GM18505 (cell line): ENCODE results near the gene CAMP.
"Not testable (repeated sequence)": the region's sequence is repeated elsewhere in the genome, so short reads cannot be mapped to it uniquely, and the experiment has no call there.

Source experiments
- ATAC-seq: cut with Tn5 transposase; IDR thresholded peaks from one replicate; pipeline ENCODE4 v1.9.1; 2021; ENCODE audit not compliant: unreplicated experiment
- POLR2A ChIP-seq: IDR thresholded peaks from 4 replicates; pipeline ENCODE4 v1.6.1; 2011; ENCODE audit warnings: borderline replicate concordance; ENCODE audit not compliant: insufficient read depth, insufficient read length; ENCODE audit errors: extremely low read depth

CAMP gene

GRCh38 chr3:48194446-48195071, 28.7 kb upstream of the CAMP start:
- ATAC-seq: no peak
- no peak for TF ChIP-seq POLR2A

DNA sequence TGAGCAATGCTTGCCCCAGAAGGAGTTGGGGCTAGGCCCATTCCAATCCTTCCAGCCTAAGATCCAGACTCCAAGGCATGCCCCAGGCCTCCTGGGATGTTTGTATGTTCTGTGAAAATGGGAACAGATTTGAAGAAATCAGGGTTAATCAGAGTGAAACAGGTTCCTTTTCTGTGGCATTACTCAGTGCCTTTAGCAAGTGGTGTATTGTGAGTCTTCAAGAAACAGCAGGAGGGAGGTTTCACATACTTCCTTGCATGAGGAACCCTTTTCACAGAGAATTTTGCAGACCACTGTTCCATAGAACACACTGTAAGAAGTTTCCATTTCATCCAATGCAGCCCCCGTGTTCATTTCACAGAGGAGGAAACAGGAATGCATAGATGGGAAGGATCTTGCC, 26.7 kb upstream of the CAMP start:
- TF ChIP-seq POLR2A: no peak
- ATAC-seq: no peak

DNA sequence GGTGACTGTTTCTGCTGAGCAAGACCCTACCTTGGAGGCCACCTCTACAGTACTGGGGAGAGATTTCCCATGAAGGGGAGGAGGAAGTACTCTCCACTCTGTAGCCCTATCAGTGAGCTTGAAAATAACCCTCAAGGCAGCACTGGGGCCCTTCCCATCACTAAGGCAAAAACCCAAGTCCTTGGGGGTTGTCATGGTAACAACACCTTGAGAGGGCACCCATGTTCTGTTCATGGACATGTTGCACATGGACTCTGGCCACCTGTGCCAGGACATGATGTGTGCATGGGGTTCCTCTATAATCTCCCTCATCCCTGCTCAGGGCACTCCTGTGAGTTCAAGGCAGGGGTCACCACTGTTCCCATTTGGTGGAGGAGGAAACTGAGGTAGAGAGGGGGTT, 24.2 kb upstream of the CAMP start:
- TF ChIP-seq POLR2A: no peak
- ATAC-seq: no peak

DNA sequence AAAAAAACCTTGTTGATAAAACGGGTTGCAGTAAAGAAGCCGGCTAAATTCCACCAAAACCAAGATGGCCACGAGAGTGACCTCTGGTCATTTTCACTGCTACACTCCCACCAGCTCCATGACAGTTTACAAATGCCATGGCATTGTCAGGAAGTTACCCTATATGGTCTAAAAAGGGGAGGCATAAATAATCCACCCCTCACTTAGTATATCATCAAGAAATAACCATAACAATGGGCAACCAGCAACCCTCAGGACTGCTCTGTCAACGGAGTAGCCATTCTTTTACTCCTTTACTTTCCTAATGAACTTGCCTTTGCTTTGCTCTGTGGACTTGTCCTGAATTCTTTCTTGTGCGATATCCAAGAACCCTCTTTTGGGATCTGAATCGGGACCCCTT, 20.7 kb upstream of the CAMP start:
- no peak for ATAC-seq
- no peak for TF ChIP-seq POLR2A

- no peak for ATAC-seq
These were observed 15.2 kb upstream of the CAMP start for GRCh38 chr3:48208076-48208475.

GRCh38 chr3:48209445-48209844, 13.8 kb upstream of the CAMP start:
- TF ChIP-seq POLR2A: no peak
- no peak for ATAC-seq

More at GRCh38 chr3:48208076-48208475, 15.2 kb upstream of the CAMP start:
- no peak for TF ChIP-seq POLR2A

GRCh38 chr3:48210534-48210933, 12.8 kb upstream of the CAMP start:
- not testable (repeated sequence) for ATAC-seq

GRCh38 chr3:48211776-48212175, 11.5 kb upstream of the CAMP start:
- ATAC-seq: not testable (repeated sequence)

DNA sequence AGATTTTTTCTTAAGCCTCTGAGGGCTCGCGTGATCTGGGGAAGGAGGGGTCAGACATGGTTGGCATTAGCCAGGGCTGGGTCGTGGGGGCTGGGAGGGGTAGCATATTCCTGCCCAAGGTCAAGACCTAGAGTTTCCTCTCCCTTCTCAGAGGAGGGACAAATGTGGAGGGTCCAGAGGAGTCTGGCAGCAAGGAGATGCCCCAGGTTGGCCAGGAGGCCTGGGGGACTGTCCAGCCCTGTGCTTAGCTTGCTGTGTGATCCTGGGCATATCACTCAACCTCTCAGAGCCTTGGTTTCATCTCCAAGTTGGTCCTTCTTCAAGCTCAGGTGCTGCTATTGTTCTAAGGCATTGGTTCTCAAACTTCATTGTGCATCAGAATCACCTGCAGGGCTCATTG, 9.1 kb upstream of the CAMP start:
- no peak for ATAC-seq
- TF ChIP-seq POLR2A: no peak

DNA sequence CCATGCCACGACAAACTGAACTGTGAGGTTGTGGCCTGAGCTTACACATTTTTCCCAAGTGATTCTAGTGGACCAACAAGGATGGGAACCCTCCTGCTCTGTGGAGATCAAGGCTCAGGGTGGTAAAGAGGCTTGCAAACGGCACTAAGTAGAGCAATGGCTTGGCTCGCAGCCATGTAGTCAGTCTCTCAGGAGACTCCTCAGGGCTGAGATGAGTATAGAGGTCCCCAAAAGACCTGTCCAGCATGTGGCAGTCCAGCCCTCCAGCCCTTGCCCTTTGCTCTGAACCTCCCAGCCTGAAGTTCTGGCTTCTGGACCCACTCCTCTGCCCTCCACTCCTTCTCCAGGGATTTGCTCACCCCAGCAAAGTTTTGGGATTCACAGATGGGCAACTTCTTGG, 8.3 kb upstream of the CAMP start:
- ATAC-seq: no peak
- TF ChIP-seq POLR2A: no peak

GRCh38 chr3:48215466-48215865, 7.8 kb upstream of the CAMP start:
- no peak for TF ChIP-seq POLR2A
- no peak for ATAC-seq

DNA sequence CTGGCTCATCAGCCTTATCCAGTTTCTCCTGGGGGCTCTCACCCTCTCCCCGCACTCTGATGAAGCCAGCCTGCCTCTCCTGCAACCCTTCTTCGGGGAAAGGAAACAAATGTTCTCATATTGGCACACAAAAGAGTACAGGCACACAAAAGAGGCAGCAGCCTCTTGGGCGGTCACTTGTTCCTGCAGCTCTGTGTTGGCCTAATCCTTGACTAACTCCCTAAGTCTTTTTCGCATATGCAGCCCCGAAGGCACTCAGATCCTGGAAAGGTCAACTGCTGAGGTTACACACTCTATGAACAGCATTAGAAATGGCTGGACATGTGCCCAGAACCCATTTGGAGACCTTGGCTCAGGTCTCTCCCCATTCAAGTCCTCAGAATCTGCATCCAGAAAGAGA, 7.4 kb upstream of the CAMP start:
- no peak for ATAC-seq
- no peak for TF ChIP-seq POLR2A

DNA sequence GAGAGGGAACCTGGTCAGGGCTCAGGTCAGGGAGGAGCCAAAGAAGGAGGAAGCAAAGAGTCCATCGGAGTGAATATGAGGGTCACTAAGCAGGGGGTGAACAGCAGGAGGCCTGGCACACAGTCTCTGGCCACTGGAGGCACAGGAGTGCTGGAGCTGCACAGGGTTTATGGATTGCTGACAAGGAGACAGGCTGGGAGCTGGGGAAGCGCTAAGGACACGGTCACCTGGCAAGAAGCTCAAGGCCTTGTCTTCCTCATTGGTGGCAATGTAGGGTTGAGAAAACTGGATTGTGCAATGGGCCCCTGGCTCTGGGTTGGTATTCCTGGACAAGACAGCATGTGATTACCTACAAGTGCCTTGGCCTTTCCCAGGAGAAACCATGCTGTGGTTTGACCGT, 5.8 kb upstream of the CAMP start:
- no peak for ATAC-seq
- TF ChIP-seq POLR2A: no peak

DNA sequence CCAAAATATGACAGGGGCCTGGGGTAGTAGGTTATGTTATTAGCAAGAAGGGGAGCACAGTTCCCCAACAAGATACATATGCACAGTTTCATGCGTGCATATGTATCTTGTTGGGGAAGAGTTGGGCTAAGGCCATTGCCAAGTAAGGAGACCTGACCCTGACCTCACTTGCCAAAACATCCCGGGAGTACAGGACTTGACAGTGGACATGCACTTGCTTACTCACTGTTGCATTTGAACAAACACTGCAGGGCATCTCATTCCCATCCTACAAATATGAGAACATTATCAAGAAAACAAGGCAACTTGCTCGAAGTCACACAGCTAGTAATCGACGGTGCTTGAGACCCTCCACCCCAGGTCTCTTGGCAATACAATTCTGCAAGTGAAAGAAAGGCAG, 4.8 kb upstream of the CAMP start:
- ATAC-seq: no peak
- no peak for TF ChIP-seq POLR2A

DNA sequence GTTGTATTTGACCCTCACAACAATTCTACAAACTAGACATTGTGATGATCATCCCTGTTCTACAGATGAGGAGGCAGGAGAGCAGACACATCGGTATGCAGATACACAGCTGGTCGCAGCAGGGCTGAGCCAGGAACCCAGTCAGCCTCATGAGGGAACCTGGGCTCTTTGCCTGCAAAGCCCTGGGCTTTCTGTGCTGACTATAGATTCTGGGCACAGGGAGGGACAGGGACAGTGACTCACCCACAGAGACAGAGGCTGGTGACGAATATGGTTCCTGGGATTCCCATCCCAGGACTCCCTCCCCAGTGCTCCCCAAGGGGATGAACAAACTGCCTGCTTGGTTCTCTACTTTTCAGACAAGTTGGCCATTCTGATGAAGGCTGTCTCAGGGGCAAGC, 3.8 kb upstream of the CAMP start:
- TF ChIP-seq POLR2A: no peak
- no peak for ATAC-seq
